Ovary (tissue), 9 donors: ENCODE results near the gene ERICH6B. TPM values are rescaled to one million over a fixed set of nuclear protein-coding genes. Genes with fewer than 3 reads are reported as not detected.

Experiments
- DNase-seq, 5 donors: peaks; one replicate each; pipeline ENCODE4 v3.0.0-alpha.2; 2019 to 2020
- H3K27ac ChIP-seq, 2 donors: fragments of 200-600 bp; one replicate each; pipeline versions ENCODE4 v1.5.1 to v1.8.0; 2019 to 2022
- H3K27me3 ChIP-seq: fragments of 200-600 bp; one replicate; pipeline ENCODE4 v1.8.0; 2022
- H3K36me3 ChIP-seq: fragments of 200-600 bp; sonication (generic); one replicate; pipeline ENCODE4 v1.5.1; 2019
- H3K4me1 ChIP-seq: one replicate; pipeline ENCODE4 v1.8.1; 2013; ENCODE audit warnings: mild to moderate bottlenecking, moderate library complexity; ENCODE audit not compliant: insufficient read depth
- H3K4me3 ChIP-seq: fragments of 200-600 bp; sonication (generic); one replicate; pipeline ENCODE4 v1.5.1; 2017
- H3K9me3 ChIP-seq, 2 donors: fragments of 200-600 bp in 1 of 2; sonication (generic) in 1 of 2; one replicate each; pipeline versions ENCODE4 v1.5.1 to v1.8.1; 2013 to 2019; ENCODE audit warnings: mild to moderate bottlenecking in 1 of 2, moderate library complexity in 1 of 2
- EP300 ChIP-seq: sonication (generic); formaldehyde crosslinking; IDR thresholded peaks from one replicate; pipeline ENCODE4 v1.6.1; 2017; ENCODE audit warnings: antibody characterized with exemption
- POLR2A ChIP-seq: fragments of 450-650 bp; IDR thresholded peaks from one replicate; pipeline ENCODE4 v1.6.1; 2017; ENCODE audit warnings: antibody characterized with exemption, mild to moderate bottlenecking, moderate library complexity
- WGBS, 3 donors: extraction: QIAGEN DNeasy Blood & Tissue Kit in 1 of 3; methylation state at CpG; one replicate each; pipeline versions ENCODE4 v1.1.5 to v1.1.7; 2013 to 2017; 5-methylcytosine and 5-hydroxymethylcytosine counted together
- intact Hi-C, 4 donors: fragments of 100-400 bp; cut with DNase I; formaldehyde crosslinking; loops; one replicate each; pipeline versions ENCODE4 v1.11.0 to v1.15.1; 2022 to 2023
- polyA plus RNA-seq, 2 donors: library from polyadenylated mRNA; stranded (reverse); fragments of 200-250 nt in 1 of 2; fragments of 350-450 nt in 1 of 2; fragmentation: Illumina TruSeq in 1 of 2; extraction: RNeasy Lipid Tissue Mini Kit (QIAGEN cat#74804) in 1 of 2; gene quantifications; one replicate each; pipeline ENCODE4 v1.2.3, GENCODE V29; 2013 to 2014
- total RNA-seq, 7 donors: library from RNA; depleted of rRNA in 2 of 7; stranded (reverse); fragments of >200 nt in 2 of 7; fragmentation: NEBNext Ultra II Directional in 3 of 7; extraction: Animal tissue kit (Norgen Biotek cat#: 25700) in 3 of 7; gene quantifications; one replicate each; pipeline versions ENCODE4 v1.1.0 to v1.2.4, GENCODE V29; 2016 to 2023
- TF ChIP-seq, protein P1 (sequence below), 3 donors: fragments of 450-650 bp in 2 of 3; fragments of 200-600 bp in 1 of 3; IDR thresholded peaks; one replicate each; pipeline versions ENCODE4 v1.5.1 to v1.8.0; 2016 to 2022; ENCODE audit warnings: antibody characterized with exemption in 3 of 3, mild to moderate bottlenecking in 1 of 3
- donor health status: DM: no; HTN: no; CAD: no; lungs with moderate emphysema.
- donor health status: DM: no; HTN: no; CAD: no.
- donor health status: Bipolar disorder and iron deficiency.
- donor health status: DM: yes; HTN: yes; CAD: no.
- donor health status: DM: no; HTN: no; CAD: no.
- donor health status: DM: yes; HTN: yes; CAD: no.

Gene ERICH6B
- total and polyA plus RNA-seq, 9 donors, result not detected

DNA sequence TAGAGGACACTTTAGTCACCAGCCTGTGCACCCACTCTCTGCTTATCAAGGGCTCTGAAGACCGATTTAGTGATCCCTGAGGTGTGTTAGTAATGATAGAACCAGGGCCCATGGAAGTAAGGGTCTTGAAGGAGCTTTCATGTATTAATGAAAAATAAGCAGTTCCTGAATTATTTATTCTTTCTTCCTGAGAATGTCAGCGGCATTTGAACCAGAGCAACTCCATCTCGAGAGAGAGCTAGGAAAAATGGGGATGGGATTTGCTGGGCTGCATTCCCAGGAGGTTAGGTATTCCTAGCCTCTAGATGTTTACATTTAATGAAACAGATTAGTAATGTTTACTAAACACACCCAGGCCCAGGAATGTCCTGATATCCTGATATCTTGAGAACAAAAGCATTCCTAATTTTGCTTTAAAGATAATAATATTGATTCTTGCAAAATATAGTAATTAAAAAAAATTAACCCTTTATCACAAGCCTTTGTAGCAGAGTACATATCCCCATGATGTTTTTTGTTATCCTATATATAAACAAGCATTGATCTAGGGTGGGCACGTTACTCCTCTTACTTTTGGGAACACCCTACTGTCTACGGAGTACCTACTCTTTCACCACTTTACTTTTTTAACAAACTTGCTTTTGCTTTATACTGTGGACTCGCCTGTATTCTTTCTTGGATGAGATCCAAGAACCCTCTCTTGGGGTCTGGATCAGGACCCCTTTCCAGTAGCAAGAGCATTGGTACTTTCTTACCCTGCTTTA lies 87.7 kb downstream of the ERICH6B start:
- Histone ChIP-seq H3K27ac (peak overlapping the region in 1 of 2 donors; percentile 2), H3K4me1 (peaks cover 2% of the 10 kb centered on the region), H3K4me3 (no peak overlapping the region), H3K9me3 (no peaks in the 10 kb centered on the region), H3K36me3 (no peaks in the 10 kb centered on the region), H3K27me3 (no peaks in the 10 kb centered on the region)
- DNase-seq, result no peak
- WGBS, 3 donors, result 27 to 46% (median 34%) methylated on average over 6 of the region's 6 CpGs
- TF ChIP-seq POLR2A, result no peak
- no peak for TF ChIP-seq EP300
- TF ChIP-seq, protein P1, sequence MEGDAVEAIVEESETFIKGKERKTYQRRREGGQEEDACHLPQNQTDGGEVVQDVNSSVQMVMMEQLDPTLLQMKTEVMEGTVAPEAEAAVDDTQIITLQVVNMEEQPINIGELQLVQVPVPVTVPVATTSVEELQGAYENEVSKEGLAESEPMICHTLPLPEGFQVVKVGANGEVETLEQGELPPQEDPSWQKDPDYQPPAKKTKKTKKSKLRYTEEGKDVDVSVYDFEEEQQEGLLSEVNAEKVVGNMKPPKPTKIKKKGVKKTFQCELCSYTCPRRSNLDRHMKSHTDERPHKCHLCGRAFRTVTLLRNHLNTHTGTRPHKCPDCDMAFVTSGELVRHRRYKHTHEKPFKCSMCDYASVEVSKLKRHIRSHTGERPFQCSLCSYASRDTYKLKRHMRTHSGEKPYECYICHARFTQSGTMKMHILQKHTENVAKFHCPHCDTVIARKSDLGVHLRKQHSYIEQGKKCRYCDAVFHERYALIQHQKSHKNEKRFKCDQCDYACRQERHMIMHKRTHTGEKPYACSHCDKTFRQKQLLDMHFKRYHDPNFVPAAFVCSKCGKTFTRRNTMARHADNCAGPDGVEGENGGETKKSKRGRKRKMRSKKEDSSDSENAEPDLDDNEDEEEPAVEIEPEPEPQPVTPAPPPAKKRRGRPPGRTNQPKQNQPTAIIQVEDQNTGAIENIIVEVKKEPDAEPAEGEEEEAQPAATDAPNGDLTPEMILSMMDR (IDR thresholded peaks at IDR 0.05), result no peak
- intact Hi-C loops, result no loop called here

DNA sequence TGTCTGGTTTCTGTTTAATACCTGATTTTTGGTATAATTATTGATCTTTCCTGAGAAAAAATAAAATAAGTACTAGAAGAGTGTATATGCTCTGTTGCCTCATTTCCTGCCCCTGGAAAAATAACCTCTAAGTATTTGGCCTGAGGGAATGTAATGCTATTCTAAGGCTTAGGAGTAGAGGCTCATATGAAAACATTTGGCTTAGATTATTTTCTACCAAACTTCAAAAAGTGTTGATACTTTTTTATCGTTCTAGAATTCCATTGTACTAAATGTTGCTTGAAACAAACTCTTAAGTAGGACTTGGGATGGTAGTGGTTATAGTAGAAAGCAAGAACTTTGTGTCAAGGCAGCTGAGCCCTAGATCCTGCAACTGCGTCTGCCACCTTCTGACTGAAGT lies 93.0 kb downstream of the ERICH6B start:
- 4 to 46% (median 21%) methylated on average over 2 of the region's 2 CpGs for WGBS, 3 donors
- H3K9me3 ChIP-seq, result no peaks in the 10 kb centered on the region
- no peaks in the 10 kb centered on the region for H3K36me3 ChIP-seq
- H3K4me1 ChIP-seq, result peaks cover 5% of the 10 kb centered on the region
- TF ChIP-seq, protein P1 (IDR thresholded peaks at IDR 0.05), result no peak
- TF ChIP-seq POLR2A (no peak), EP300 (no peak)
- intact Hi-C loops, result no loop called here
- H3K4me3 ChIP-seq, result no peak overlapping the region
- H3K27ac ChIP-seq, result no peak overlapping the region
- DNase-seq, result no peak
- no peaks in the 10 kb centered on the region for H3K27me3 ChIP-seq

DNA sequence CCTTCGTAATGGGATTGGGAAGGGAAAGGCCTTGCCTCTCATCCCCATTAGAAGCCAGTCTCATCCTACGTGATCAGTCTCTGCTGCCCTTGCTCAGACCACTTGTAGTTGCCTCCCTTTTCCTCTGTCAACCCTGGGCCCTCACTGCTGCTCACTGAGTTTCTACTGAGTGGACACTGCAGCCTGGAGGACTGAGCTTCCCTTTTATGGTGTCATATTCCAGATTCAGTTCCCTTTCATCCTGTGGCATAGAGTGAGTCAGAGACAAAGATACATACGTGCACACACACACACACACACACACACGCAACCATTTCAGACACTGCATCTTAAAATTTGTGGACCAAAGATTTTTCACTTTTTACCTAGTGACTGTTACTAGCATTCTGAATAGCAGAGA lies 94.2 kb downstream of the ERICH6B start:
- Histone ChIP-seq H3K36me3 (no peaks in the 10 kb centered on the region), H3K27me3 (no peaks in the 10 kb centered on the region), H3K9me3 (no peaks in the 10 kb centered on the region), H3K4me1 (peaks cover 5% of the 10 kb centered on the region), H3K27ac (no peak overlapping the region), H3K4me3 (no peak overlapping the region)
- intact Hi-C loops, result no loop called here
- DNase-seq, result no peak
- TF ChIP-seq EP300 (no peak), POLR2A (no peak)
- TF ChIP-seq, protein P1 (IDR thresholded peaks at IDR 0.05), result no peak
- 83 to 86% (median 83%) methylated on average over 4 of the region's 4 CpGs for WGBS, 3 donors

DNA sequence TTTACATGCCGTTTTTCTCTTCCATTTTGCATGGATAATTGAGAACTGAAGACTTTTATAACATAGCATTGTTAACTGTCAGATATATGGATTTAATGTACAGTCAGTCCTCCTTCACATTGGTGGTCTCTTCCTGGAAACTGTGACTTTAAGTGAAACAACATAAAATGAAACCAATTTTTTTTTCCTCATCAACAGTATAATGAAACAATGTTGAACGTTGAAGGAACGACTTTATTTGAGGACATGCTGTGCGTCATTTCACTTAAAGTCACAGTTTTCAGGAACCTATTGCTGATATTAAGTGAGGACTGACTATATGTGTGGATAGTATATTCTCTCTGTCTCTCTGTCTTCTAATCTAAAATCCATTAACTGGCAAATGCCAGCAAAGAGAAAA lies 96.0 kb downstream of the ERICH6B start:
- H3K27me3 ChIP-seq, result no peaks in the 10 kb centered on the region
- intact Hi-C loops, result loop anchor here in 1 of 4 donors (10.0 kb wide), 1 partner anchor 145 kb away; no protein-coding TSS in a partner anchor
- DNase-seq, result no peak
- H3K36me3 ChIP-seq, result no peaks in the 10 kb centered on the region
- no peaks in the 10 kb centered on the region for H3K9me3 ChIP-seq
- WGBS, 3 donors, result 66 to 81% (median 69%) methylated on average over 4 of the region's 4 CpGs
- TF ChIP-seq POLR2A, result no peak
- no peak overlapping the region for H3K4me3 ChIP-seq
- no peak overlapping the region for H3K27ac ChIP-seq
- peaks cover 5% of the 10 kb centered on the region for H3K4me1 ChIP-seq
